Uterus (tissue), 4 donors: ENCODE measurements around the gene NFIA. TPM values are rescaled to one million over a fixed set of nuclear protein-coding genes. Genes with fewer than 3 reads are reported as not detected.

ENCODE experiments used
- DNase-seq, 2 donors: peaks; one replicate each; pipeline ENCODE4 v3.0.0-alpha.2; 2019 to 2020
- H3K27ac ChIP-seq, 2 donors: fragments of 200-600 bp; sonication (generic); 1 replicate in 1 of 2; 2 replicates in 1 of 2; pipeline ENCODE4 v1.5.1; 2016 to 2018
- H3K27me3 ChIP-seq, 2 donors: fragments of 200-600 bp; sonication (generic); one replicate each; pipeline ENCODE4 v1.5.1; 2018 to 2019; ENCODE audit warnings: control low read depth in 1 of 2
- H3K36me3 ChIP-seq, 2 donors: fragments of 200-600 bp; sonication (generic); one replicate each; pipeline ENCODE4 v1.5.1; 2019; ENCODE audit warnings: control low read depth in 1 of 2
- H3K4me1 ChIP-seq, 2 donors: fragments of 200-600 bp; sonication (generic); one replicate each; pipeline ENCODE4 v1.5.1; 2018 to 2019; ENCODE audit warnings: control low read depth in 1 of 2
- H3K4me3 ChIP-seq, 2 donors: fragments of 200-600 bp; sonication (generic); 1 replicate in 1 of 2; 2 replicates in 1 of 2; pipeline ENCODE4 v1.5.1; 2018 to 2019; ENCODE audit warnings: mild to moderate bottlenecking in 1 of 2
- H3K9me3 ChIP-seq, 2 donors: fragments of 200-600 bp; sonication (generic); one replicate each; pipeline ENCODE4 v1.5.1; 2019; ENCODE audit warnings: control low read depth in 1 of 2
- CTCF ChIP-seq, 4 experiments: fragments of 200-600 bp in 2 of 4; fragments of 450-650 bp in 2 of 4; sonication (generic) in 2 of 4; IDR thresholded peaks; one replicate each; pipeline ENCODE4 v1.5.1; 2016 to 2019; ENCODE audit warnings: antibody characterized with exemption in 4 of 4, mild to moderate bottlenecking in 2 of 4, moderate library complexity in 1 of 4
- POLR2A ChIP-seq, 2 donors: fragments of 450-650 bp; IDR thresholded peaks; one replicate each; pipeline ENCODE4 v1.6.1; 2016; ENCODE audit warnings: antibody characterized with exemption in 2 of 2, mild to moderate bottlenecking in 1 of 2, moderate library complexity in 1 of 2
- intact Hi-C: fragments of 100-400 bp; cut with DNase I; formaldehyde crosslinking; loops from one replicate; pipeline ENCODE4 v1.15.1; 2023; ENCODE audit warnings: low total_unique reads
- total RNA-seq, 4 donors: library from RNA; depleted of rRNA in 3 of 4; stranded (reverse); fragments of >200 nt in 3 of 4; gene quantifications; one replicate each; pipeline versions ENCODE4 v1.1.0 to v1.2.4, GENCODE V29; 2014 to 2023
- donor health status: DM: yes; HTN: yes; CAD: no.

NFIA gene
- total RNA-seq, 4 donors from 2014 or later = 49.2 to 116 (median 64.9) TPM

GRCh38 chr1:61051443-61051718 lies 31.0 kb upstream of the NFIA start:
- Histone ChIP-seq H3K27ac (peak overlapping the region; percentile 92 to 94), H3K9me3 (no peaks in the 10 kb centered on the region), H3K4me3 (peak overlapping the region; percentile 65 to 81), H3K27me3 (no peaks in the 10 kb centered on the region), H3K4me1 (peaks cover 0 to 8% of the 10 kb centered on the region in 2 donors), H3K36me3 (no peaks in the 10 kb centered on the region)
- TF ChIP-seq POLR2A (IDR thresholded peaks at IDR 0.05) (no peak), CTCF (IDR thresholded peaks at IDR 0.05) (no peak)
- intact Hi-C loops = loop anchor here (10.0 kb wide), 1 partner anchor 403 kb away; no protein-coding TSS in a partner anchor
- no peak for DNase-seq

GRCh38 chr1:61051719-61052394 lies 30.5 kb upstream of the NFIA start:
- intact Hi-C loops = loop anchor here (10.0 kb wide), 1 partner anchor 403 kb away; no protein-coding TSS in a partner anchor
- Histone ChIP-seq H3K27me3 (no peaks in the 10 kb centered on the region), H3K9me3 (no peaks in the 10 kb centered on the region), H3K4me1 (peaks cover 0 to 8% of the 10 kb centered on the region in 2 donors), H3K27ac (peak overlapping the region; percentile 92 to 94), H3K36me3 (no peaks in the 10 kb centered on the region), H3K4me3 (peak overlapping the region; percentile 65 to 81)
- peak in 1 of 2 donors; percentile 23 for DNase-seq
- no peak for TF ChIP-seq POLR2A (IDR thresholded peaks at IDR 0.05)
- TF ChIP-seq CTCF (IDR thresholded peaks at IDR 0.05) = no peak

GRCh38 chr1:61052395-61053225 lies 29.8 kb upstream of the NFIA start:
- no peaks in the 10 kb centered on the region for H3K9me3 ChIP-seq
- H3K27ac ChIP-seq = peak overlapping the region; percentile 50 to 92
- no peak for DNase-seq
- H3K27me3 ChIP-seq = no peaks in the 10 kb centered on the region
- TF ChIP-seq CTCF (IDR thresholded peaks at IDR 0.05) (no peak), POLR2A (IDR thresholded peaks at IDR 0.05) (no peak)
- intact Hi-C loops = loop anchor here (10.0 kb wide), 1 partner anchor 402 kb away; no protein-coding TSS in a partner anchor
- H3K36me3 ChIP-seq = no peaks in the 10 kb centered on the region
- H3K4me3 ChIP-seq = no peak overlapping the region
- peaks cover 0 to 8% of the 10 kb centered on the region in 2 donors for H3K4me1 ChIP-seq

- peaks cover 0 to 8% of the 10 kb centered on the region in 2 donors for H3K4me1 ChIP-seq
- no peaks in the 10 kb centered on the region for H3K9me3 ChIP-seq
- DNase-seq = no peak
- no peaks in the 10 kb centered on the region for H3K27me3 ChIP-seq
- intact Hi-C loops = loop anchor here (10.0 kb wide), 1 partner anchor 402 kb away; no protein-coding TSS in a partner anchor
- no peaks in the 10 kb centered on the region for H3K36me3 ChIP-seq
- TF ChIP-seq CTCF (IDR thresholded peaks at IDR 0.05) = no peak
- TF ChIP-seq POLR2A (IDR thresholded peaks at IDR 0.05) = no peak
- peak overlapping the region; percentile 27 to 34 for H3K4me3 ChIP-seq
- H3K27ac ChIP-seq = peak overlapping the region; percentile 50 to 92
These were observed 29.1 kb upstream of the NFIA start for GRCh38 chr1:61053226-61053711.
